Activated T-helper 17 cell treated with anti-CD3 and anti-CD28 coated beads, Interleukin-2, amount 50 U/mL, for 72 hours (primary cell): ENCODE results near the gene BCKDHB. TPM values are rescaled to one million over a fixed set of nuclear protein-coding genes. Genes with fewer than 3 reads are reported as not detected.
"Not testable (repeated sequence)": the region's sequence is repeated elsewhere in the genome, so short reads cannot be mapped to it uniquely, and the experiment has no call there.

Experiments
- ATAC-seq: fragments of 150-1000 bp; cut with Tn5 transposase; replicated peaks from 2 replicates; pipeline ENCODE4 v1.10.0; 2021; ENCODE audit warnings: mild to moderate bottlenecking, moderate library complexity
- H3K27ac Mint-ChIP-seq: one replicate; pipeline ENCODE4 v1.8.0; 2022; ENCODE audit warnings: mixed read lengths
- H3K27me3 Mint-ChIP-seq: one replicate; pipeline ENCODE4 v1.8.0; 2022; ENCODE audit warnings: mixed read lengths
- H3K36me3 Mint-ChIP-seq: one replicate; pipeline ENCODE4 v1.8.0; 2022; ENCODE audit warnings: low read depth, mild to moderate bottlenecking, mixed read lengths
- H3K4me1 Mint-ChIP-seq: one replicate; pipeline ENCODE4 v1.8.0; 2022; ENCODE audit warnings: mixed read lengths
- H3K4me3 Mint-ChIP-seq: one replicate; pipeline ENCODE4 v1.8.0; 2022; ENCODE audit warnings: mild to moderate bottlenecking, mixed read lengths
- H3K9me3 Mint-ChIP-seq: one replicate; pipeline ENCODE4 v1.8.0; 2022; ENCODE audit warnings: mixed read lengths
- total RNA-seq, 2 donors: library from RNA; stranded (reverse); gene quantifications; one replicate each; pipeline ENCODE4 v1.2.3, GENCODE V29; 2022

Gene BCKDHB
- total RNA-seq, result 10 to 100 TPM; 15.9 to 16.0 TPM

GRCh38 chr6:80106418-80107235 is at the start of gene BCKDHB:
TSS of gene BCKDHB (plus strand) at chr6:80106671. CDS start at chr6:80106694, 23 bp downstream.
- Mint-ChIP-seq H3K9me3 (no peaks in the 10 kb centered on the region), H3K27me3 (peaks cover 6% of the 10 kb centered on the region), H3K27ac (peak within 1 kb of the TSS; percentile 88), H3K36me3 (peaks cover 7% of the 10 kb centered on the region), H3K4me1 (peaks cover 15% of the 10 kb centered on the region), H3K4me3 (peak within 1 kb of the TSS; percentile 85)
- peak; percentile 98 for ATAC-seq

GRCh38 chr6:80060774-80061173 is 45.7 kb upstream of the BCKDHB start:
- Mint-ChIP-seq H3K36me3 (no peaks in the 10 kb centered on the region), H3K27ac (no peak overlapping the region), H3K4me1 (no peaks in the 10 kb centered on the region), H3K27me3 (peaks cover under 1% of the 10 kb centered on the region), H3K4me3 (no peak overlapping the region), H3K9me3 (no peaks in the 10 kb centered on the region)
- ATAC-seq, result no peak

- not testable (repeated sequence) for H3K36me3 Mint-ChIP-seq, H3K4me3 Mint-ChIP-seq, H3K4me1 Mint-ChIP-seq, ATAC-seq, H3K9me3 Mint-ChIP-seq, H3K27ac Mint-ChIP-seq, H3K27me3 Mint-ChIP-seq
Measured at GRCh38 chr6:80068146-80068545, 38.3 kb upstream of the BCKDHB start.

GRCh38 chr6:80070431-80070830 is 36.0 kb upstream of the BCKDHB start:
- not testable (repeated sequence) for H3K9me3 Mint-ChIP-seq

GRCh38 chr6:80077067-80077466 is 29.4 kb upstream of the BCKDHB start:
- ATAC-seq, result no peak
- Mint-ChIP-seq H3K36me3 (no peaks in the 10 kb centered on the region), H3K4me3 (no peak overlapping the region), H3K4me1 (no peaks in the 10 kb centered on the region), H3K9me3 (no peaks in the 10 kb centered on the region), H3K27me3 (no peaks in the 10 kb centered on the region), H3K27ac (no peak overlapping the region)

More at GRCh38 chr6:80070431-80070830, 36.0 kb upstream of the BCKDHB start:
- not testable (repeated sequence) for H3K4me3 Mint-ChIP-seq, H3K4me1 Mint-ChIP-seq, H3K27ac Mint-ChIP-seq, H3K36me3 Mint-ChIP-seq, H3K27me3 Mint-ChIP-seq, ATAC-seq

GRCh38 chr6:80088637-80089036 is 17.8 kb upstream of the BCKDHB start:
- no peak overlapping the region for H3K4me3 Mint-ChIP-seq
- H3K4me1 Mint-ChIP-seq, result no peaks in the 10 kb centered on the region
- ATAC-seq, result no peak
- H3K27me3 Mint-ChIP-seq, result peaks cover 11% of the 10 kb centered on the region
- H3K9me3 Mint-ChIP-seq, result no peaks in the 10 kb centered on the region
- H3K36me3 Mint-ChIP-seq, result no peaks in the 10 kb centered on the region
- H3K27ac Mint-ChIP-seq, result no peak overlapping the region

GRCh38 chr6:80091506-80091905 is 15.0 kb upstream of the BCKDHB start:
- no peaks in the 10 kb centered on the region for H3K9me3 Mint-ChIP-seq

GRCh38 chr6:80094017-80094416 is 12.5 kb upstream of the BCKDHB start:
- H3K27me3 Mint-ChIP-seq, result peaks cover 11% of the 10 kb centered on the region
- ATAC-seq, result no peak
- H3K27ac Mint-ChIP-seq, result no peak overlapping the region
- no peaks in the 10 kb centered on the region for H3K4me1 Mint-ChIP-seq
- H3K36me3 Mint-ChIP-seq, result no peaks in the 10 kb centered on the region
- H3K9me3 Mint-ChIP-seq, result no peaks in the 10 kb centered on the region
- H3K4me3 Mint-ChIP-seq, result no peak overlapping the region

More at GRCh38 chr6:80091506-80091905, 15.0 kb upstream of the BCKDHB start:
- Mint-ChIP-seq H3K27me3 (peaks cover 11% of the 10 kb centered on the region), H3K36me3 (no peaks in the 10 kb centered on the region), H3K4me3 (no peak overlapping the region), H3K4me1 (no peaks in the 10 kb centered on the region), H3K27ac (no peak overlapping the region)
- ATAC-seq, result no peak

- no peaks in the 10 kb centered on the region for H3K36me3 Mint-ChIP-seq
- no peak for ATAC-seq
- H3K27me3 Mint-ChIP-seq, result no peaks in the 10 kb centered on the region
- H3K4me1 Mint-ChIP-seq, result no peaks in the 10 kb centered on the region
- H3K9me3 Mint-ChIP-seq, result no peaks in the 10 kb centered on the region
- no peak overlapping the region for H3K27ac Mint-ChIP-seq
- no peak overlapping the region for H3K4me3 Mint-ChIP-seq
Measured at GRCh38 chr6:80095600-80095999, 10.9 kb upstream of the BCKDHB start.

GRCh38 chr6:80098392-80098791 is 8.1 kb upstream of the BCKDHB start:
- no peaks in the 10 kb centered on the region for H3K9me3 Mint-ChIP-seq
- H3K27me3 Mint-ChIP-seq, result no peaks in the 10 kb centered on the region

GRCh38 chr6:80104520-80104919 is 2.0 kb upstream of the BCKDHB start:
- Mint-ChIP-seq H3K36me3 (peaks cover 7% of the 10 kb centered on the region), H3K9me3 (no peaks in the 10 kb centered on the region), H3K4me1 (peaks cover 15% of the 10 kb centered on the region), H3K27me3 (peaks cover 6% of the 10 kb centered on the region), H3K27ac (no peak overlapping the region), H3K4me3 (no peak overlapping the region)
- ATAC-seq, result no peak

More at GRCh38 chr6:80098392-80098791, 8.1 kb upstream of the BCKDHB start:
- no peak for ATAC-seq
- Mint-ChIP-seq H3K4me1 (no peaks in the 10 kb centered on the region), H3K27ac (no peak overlapping the region), H3K36me3 (no peaks in the 10 kb centered on the region), H3K4me3 (no peak overlapping the region)

GRCh38 chr6:80105972-80106417 is 476 bp upstream of the BCKDHB start:
- Mint-ChIP-seq H3K27ac (peak overlapping the region; percentile 88), H3K27me3 (peaks cover 6% of the 10 kb centered on the region), H3K4me1 (peaks cover 15% of the 10 kb centered on the region), H3K36me3 (peaks cover 7% of the 10 kb centered on the region), H3K9me3 (no peaks in the 10 kb centered on the region), H3K4me3 (peak overlapping the region; percentile 85)
- ATAC-seq, result peak; percentile 30

- ATAC-seq, H3K27me3 Mint-ChIP-seq, H3K27ac Mint-ChIP-seq, H3K4me1 Mint-ChIP-seq, H3K9me3 Mint-ChIP-seq, H3K36me3 Mint-ChIP-seq, H3K4me3 Mint-ChIP-seq: not testable (repeated sequence)
Measured at GRCh38 chr6:80122576-80122975, 16.1 kb downstream of the BCKDHB start.

GRCh38 chr6:80126657-80127345 is 20.3 kb downstream of the BCKDHB start:
- Mint-ChIP-seq H3K27me3 (no peaks in the 10 kb centered on the region), H3K9me3 (no peaks in the 10 kb centered on the region), H3K4me1 (no peaks in the 10 kb centered on the region), H3K4me3 (no peak overlapping the region), H3K36me3 (peaks cover 28% of the 10 kb centered on the region), H3K27ac (no peak overlapping the region)
- ATAC-seq, result no peak

GRCh38 chr6:80129485-80129884 is 23.0 kb downstream of the BCKDHB start:
- Mint-ChIP-seq H3K9me3 (no peaks in the 10 kb centered on the region), H3K27ac (no peak overlapping the region), H3K4me3 (no peak overlapping the region), H3K27me3 (no peaks in the 10 kb centered on the region), H3K4me1 (no peaks in the 10 kb centered on the region), H3K36me3 (peaks cover 28% of the 10 kb centered on the region)
- ATAC-seq, result no peak
